ENCODE results near the gene TRPM2. TPM values are rescaled to one million over a fixed set of nuclear protein-coding genes. Genes with fewer than 3 reads are reported as not detected.

The TRPM2 gene
- total and polyA plus RNA-seq, 12 donors: 1.5 to 28.3 (median 11.3) TPM

DNA sequence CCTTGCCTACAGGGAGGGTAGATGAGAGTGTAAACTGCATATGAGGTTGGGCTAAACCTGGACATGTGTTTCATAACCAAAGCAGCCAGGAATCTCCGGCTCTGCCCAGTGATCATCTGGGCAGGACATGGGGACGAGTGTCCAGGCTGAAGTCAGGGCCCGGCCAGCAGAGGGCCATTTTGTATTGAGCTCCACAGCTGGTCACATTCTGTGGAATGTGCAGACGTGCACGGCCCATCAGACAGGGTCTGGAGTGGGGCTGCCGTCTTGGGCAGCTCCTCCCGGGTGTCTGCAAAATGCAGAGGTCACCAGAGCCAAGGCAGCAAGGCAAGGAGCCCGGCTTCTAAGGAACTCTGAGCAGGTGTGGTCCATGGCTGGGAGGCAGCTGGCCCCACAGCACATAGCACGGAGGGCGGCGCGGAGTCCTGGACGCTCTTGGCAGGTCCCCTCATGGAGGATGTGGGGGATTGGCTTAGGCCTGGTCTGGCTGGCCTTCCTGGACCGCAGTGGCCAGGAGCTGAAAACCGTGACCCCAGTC, 108.1 kb downstream of the TRPM2 start:
- Histone ChIP-seq H3K4me3 (no peak overlapping the region), H3K9me3 (replicated peaks in 1 of 3) (no peaks in the 10 kb centered on the region), H3K27me3 (no peaks in the 10 kb centered on the region), H3K4me1 (replicated peaks in 1 of 2) (no peaks in the 10 kb centered on the region), H3K27ac (no peak overlapping the region), H3K36me3 (replicated peaks in 1 of 2) (no peaks in the 10 kb centered on the region)
- intact Hi-C loops (cut with DNase I): loop anchor here in 1 of 2 donors (10.0 kb wide), 1 partner anchor 137 kb away; no protein-coding TSS in a partner anchor
- TF ChIP-seq POLR2A (IDR thresholded peaks at IDR 0.05) (no peak), CTCF (IDR thresholded peaks at IDR 0.05) (peak in 2 of 6 experiments; percentile 6 to 12)
- no peak for DNase-seq
- WGBS, 4 donors: 81 to 92% (median 86%) methylated on average over 9 to 15 of the region's 15 CpGs

DNA sequence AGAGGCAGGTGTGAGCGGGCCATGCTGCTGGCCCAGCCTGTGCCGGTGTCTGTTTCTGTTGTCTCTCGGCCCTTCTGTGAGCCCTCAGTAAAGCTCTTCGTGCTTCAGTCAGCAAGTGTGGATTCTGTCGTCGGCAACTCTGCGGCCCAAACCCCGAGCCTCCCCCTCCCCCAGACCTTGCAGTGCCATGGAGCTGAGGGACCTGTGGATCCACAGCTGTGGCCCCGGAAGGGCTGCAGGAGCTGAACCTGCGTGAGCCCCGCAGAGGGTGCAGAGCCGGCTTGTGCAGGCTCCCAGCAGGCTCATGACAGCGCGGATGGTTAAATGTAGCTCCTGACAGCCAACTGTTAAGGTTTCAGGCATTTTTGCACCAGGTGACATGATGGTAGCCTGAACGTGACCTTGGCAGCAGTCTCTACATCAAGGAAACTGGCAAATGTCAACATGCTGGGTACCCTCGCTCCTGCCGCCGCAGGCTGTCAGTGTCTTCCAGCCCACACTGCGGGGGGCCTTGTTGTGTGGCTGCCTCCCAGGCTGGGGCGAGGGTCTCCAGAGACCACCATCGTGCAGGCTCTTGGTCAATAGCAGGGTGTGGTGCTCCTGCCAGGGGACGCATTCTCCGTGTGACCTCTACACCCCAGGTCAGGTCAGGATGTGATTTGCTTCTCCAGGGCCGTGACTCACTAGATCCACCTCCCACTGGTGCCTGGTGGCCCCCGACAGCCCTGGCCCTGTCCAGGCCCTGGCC, 108.8 kb downstream of the TRPM2 start:
- intact Hi-C loops (cut with DNase I): loop anchor here in 1 of 2 donors (10.0 kb wide), 1 partner anchor 137 kb away; no protein-coding TSS in a partner anchor
- H3K9me3 ChIP-seq (replicated peaks in 1 of 3): no peaks in the 10 kb centered on the region
- H3K4me3 ChIP-seq: no peak overlapping the region
- no peak overlapping the region for H3K27ac ChIP-seq
- H3K27me3 ChIP-seq: no peaks in the 10 kb centered on the region
- H3K4me1 ChIP-seq (replicated peaks in 1 of 2): no peaks in the 10 kb centered on the region
- TF ChIP-seq POLR2A (IDR thresholded peaks at IDR 0.05): no peak
- no peak for TF ChIP-seq CTCF (IDR thresholded peaks at IDR 0.05)
- WGBS, 4 donors: 89 to 98% (median 89%) methylated on average over 10 to 25 of the region's 25 CpGs
- no peaks in the 10 kb centered on the region for H3K36me3 ChIP-seq (replicated peaks in 1 of 2)
- no peak for DNase-seq

DNA sequence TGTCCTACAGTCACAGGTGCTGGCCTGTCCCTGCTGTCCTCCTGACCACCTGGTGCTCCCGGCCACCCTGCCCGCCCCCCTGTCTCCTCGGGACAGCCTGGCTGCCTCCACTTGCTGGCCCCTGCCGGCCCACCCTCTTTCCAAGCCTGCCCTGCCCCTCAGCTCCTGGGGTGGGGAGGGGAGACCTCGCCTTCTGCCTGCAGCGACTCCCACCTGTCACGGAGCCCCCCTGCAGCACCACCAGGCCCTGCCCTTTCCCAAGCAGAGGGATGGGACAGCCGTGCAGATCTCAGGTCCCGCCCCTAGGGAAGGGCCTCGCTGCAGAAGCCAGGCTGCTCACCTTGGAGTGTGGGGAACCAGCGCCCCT, 109.4 kb downstream of the TRPM2 start:
- Histone ChIP-seq H3K27ac (no peak overlapping the region), H3K27me3 (no peaks in the 10 kb centered on the region), H3K4me3 (no peak overlapping the region), H3K9me3 (replicated peaks in 1 of 3) (no peaks in the 10 kb centered on the region), H3K36me3 (replicated peaks in 1 of 2) (no peaks in the 10 kb centered on the region), H3K4me1 (replicated peaks in 1 of 2) (no peaks in the 10 kb centered on the region)
- intact Hi-C loops (cut with DNase I): loop anchor here in 1 of 2 donors (10.0 kb wide), 1 partner anchor 138 kb away; no protein-coding TSS in a partner anchor
- DNase-seq: no peak
- TF ChIP-seq CTCF (IDR thresholded peaks at IDR 0.05) (no peak), POLR2A (IDR thresholded peaks at IDR 0.05) (no peak)
- 89 to 95% (median 90%) methylated on average over 4 to 11 of the region's 11 CpGs for WGBS, 4 donors

- Histone ChIP-seq H3K36me3 (replicated peaks in 1 of 2) (no peaks in the 10 kb centered on the region), H3K27ac (no peak overlapping the region), H3K4me1 (replicated peaks in 1 of 2) (no peaks in the 10 kb centered on the region), H3K27me3 (no peaks in the 10 kb centered on the region), H3K9me3 (replicated peaks in 1 of 3) (no peaks in the 10 kb centered on the region), H3K4me3 (no peak overlapping the region)
- DNase-seq: no peak
- WGBS, 4 donors: 62 to 83% (median 72%) methylated on average over 10 to 30 of the region's 30 CpGs
- no peak for TF ChIP-seq CTCF (IDR thresholded peaks at IDR 0.05)
- no peak for TF ChIP-seq POLR2A (IDR thresholded peaks at IDR 0.05)
- intact Hi-C loops (cut with DNase I): loop anchor here in 1 of 2 donors (10.0 kb wide), 1 partner anchor 139 kb away; no protein-coding TSS in a partner anchor
Observed at GRCh38 chr21:44463724-44464123, 110.3 kb downstream of the TRPM2 start.
